ENCODE measurements around the gene TMEM74B. TPM values are rescaled to one million over a fixed set of nuclear protein-coding genes. Genes with fewer than 3 reads are reported as not detected.

Gene TMEM74B
- 1 to 10 TPM; 3.1 to 4.3 TPM for total RNA-seq
- polyA plus RNA-seq (2013, experiment 1 of 2): 6.1 TPM
- polyA plus RNA-seq (2013, experiment 2 of 2): 5.4 TPM
- long read RNA-seq, experiment 1, partial matches to known transcripts: 0 of 1 reads
- long read RNA-seq, experiment 1, other reads (novel, unspliced or antisense): 0 of 1 reads
- long read RNA-seq, experiment 2, partial matches to known transcripts: 0 of 2 reads
- long read RNA-seq, experiment 2, other reads (novel, unspliced or antisense): 2 of 2 reads
- long read RNA-seq, experiment 3: 0 reads
- long read RNA-seq, experiment 4, partial matches to known transcripts: 0 of 2 reads
- long read RNA-seq, experiment 4, other reads (novel, unspliced or antisense): 1 of 2 reads

DNA sequence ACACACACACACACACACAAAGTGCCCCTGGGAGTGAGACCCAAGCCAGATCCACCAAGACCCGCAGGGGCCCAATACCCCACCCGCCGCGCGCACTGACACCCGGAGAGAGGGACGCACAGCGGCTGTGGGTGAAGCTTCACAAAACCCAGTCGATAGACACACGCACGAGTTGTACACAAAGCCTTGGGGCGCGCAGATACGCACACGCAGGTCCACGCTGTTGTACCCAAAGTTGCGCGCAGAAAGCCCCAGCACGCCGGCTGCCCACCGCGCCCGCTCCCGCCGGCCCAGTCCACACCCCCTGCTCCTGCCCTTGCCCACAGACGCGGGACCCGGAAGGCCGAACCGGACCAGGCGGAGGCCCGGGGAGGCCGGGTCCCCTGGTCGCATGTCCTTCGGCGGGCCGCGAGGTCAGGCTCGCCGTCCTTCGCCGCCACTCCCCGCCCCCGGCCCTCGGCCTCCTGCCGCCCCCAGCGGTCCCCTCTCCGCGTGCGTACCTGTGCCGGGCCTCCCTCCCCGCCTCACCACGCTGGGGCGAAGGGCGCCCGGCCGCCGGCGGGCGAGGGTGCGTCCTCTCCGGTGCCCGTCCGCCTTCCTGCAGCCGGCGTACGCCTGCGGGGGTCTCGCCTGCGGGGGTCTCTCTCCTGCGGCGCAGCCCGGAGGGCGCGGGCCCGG is at the start of gene TMEM74B:
TMEM74B (minus strand) TSS at position 344 of the 678 bp plus-strand sequence. CDS start 1,180 bp downstream, outside the sequence.
- Mint-ChIP-seq H3K9me3 (no peaks in the 10 kb centered on the region), H3K4me1 (no peaks in the 10 kb centered on the region), H3K27me3 (ENCODE audit: insufficient read depth) (peaks cover 44% of the 10 kb centered on the region), H3K27ac (no peak within 1 kb of the TSS), H3K4me3 (peak within 1 kb of the TSS; percentile 62), H3K36me3 (ENCODE audit: low read depth) (peaks cover 3% of the 10 kb centered on the region)
- Histone ChIP-seq H3K27ac (ENCODE audit: low read depth, low read length) (no peak within 1 kb of the TSS), H3K36me3 (ENCODE audit: control insufficient read depth, insufficient read depth, low read length) (no peaks in the 10 kb centered on the region), H3K4me3 (ENCODE audit: low read length) (peak within 1 kb of the TSS; percentile 45), H3K9ac (ENCODE audit: extremely low read depth, low read length, poor library complexity, severe bottlenecking) (no peak within 1 kb of the TSS), H3K27me3 (ENCODE audit: control insufficient read depth, insufficient read depth, low read length, poor library complexity, severe bottlenecking) (peaks cover 38% of the 10 kb centered on the region), H3K4me1 (ENCODE audit: control insufficient read depth, insufficient read depth, low read length) (peaks cover 5% of the 10 kb centered on the region), H3K9me3 (ENCODE audit: control insufficient read depth, low read length) (no peaks in the 10 kb centered on the region)
- 2 to 6% methylated on average over 30 to 76 of the region's 76 CpGs for WGBS, 2 experiments (ENCODE audit: insufficient coverage in 1 of 2, insufficient read length in 1 of 2)
- DNase-seq: peak; percentile 74
- TF ChIP-seq, protein P1, sequence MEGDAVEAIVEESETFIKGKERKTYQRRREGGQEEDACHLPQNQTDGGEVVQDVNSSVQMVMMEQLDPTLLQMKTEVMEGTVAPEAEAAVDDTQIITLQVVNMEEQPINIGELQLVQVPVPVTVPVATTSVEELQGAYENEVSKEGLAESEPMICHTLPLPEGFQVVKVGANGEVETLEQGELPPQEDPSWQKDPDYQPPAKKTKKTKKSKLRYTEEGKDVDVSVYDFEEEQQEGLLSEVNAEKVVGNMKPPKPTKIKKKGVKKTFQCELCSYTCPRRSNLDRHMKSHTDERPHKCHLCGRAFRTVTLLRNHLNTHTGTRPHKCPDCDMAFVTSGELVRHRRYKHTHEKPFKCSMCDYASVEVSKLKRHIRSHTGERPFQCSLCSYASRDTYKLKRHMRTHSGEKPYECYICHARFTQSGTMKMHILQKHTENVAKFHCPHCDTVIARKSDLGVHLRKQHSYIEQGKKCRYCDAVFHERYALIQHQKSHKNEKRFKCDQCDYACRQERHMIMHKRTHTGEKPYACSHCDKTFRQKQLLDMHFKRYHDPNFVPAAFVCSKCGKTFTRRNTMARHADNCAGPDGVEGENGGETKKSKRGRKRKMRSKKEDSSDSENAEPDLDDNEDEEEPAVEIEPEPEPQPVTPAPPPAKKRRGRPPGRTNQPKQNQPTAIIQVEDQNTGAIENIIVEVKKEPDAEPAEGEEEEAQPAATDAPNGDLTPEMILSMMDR (conservative IDR thresholded peaks at IDR 0.05): no peak

DNA sequence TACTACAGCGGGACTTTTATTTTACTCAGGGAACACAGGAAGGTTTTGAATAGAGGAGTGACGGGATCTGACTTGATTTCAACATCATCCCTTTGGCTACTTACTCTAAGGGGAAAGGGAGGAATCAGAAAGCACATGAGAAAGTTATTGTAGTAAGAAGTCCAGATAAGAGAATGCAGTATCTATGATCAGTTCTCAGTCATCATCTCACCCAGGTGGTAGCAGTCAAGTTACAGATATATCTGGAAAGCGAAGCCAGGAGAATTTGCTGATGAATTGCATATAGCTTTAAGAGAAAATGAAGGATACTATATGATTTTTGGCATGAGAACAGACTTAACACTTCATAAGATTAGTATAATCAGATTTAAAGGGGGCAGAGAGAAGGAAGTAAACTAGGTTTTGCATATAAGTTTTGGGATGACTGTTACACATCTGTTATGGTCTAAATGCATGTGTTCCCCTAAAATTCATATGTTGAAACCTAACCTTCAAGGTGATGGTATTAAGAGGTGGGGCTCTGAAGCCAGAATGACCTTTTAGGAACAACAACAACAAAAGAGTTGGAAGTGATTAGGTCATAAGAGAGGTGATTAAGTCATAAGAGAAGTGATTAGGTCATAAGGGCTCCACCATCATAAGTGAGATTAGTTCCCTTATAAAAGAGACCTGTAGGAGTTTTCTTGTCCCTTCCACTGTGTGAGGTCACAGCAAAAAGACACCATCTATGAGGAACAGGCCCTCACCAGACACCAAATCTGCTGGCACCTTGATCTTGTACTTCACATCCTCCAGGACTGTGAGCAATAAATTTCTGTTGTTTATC is 47.7 kb upstream of the TMEM74B start:
- Histone ChIP-seq H3K4me3 (ENCODE audit: low read length) (no peak overlapping the region), H3K4me1 (ENCODE audit: control insufficient read depth, insufficient read depth, low read length) (no peaks in the 10 kb centered on the region), H3K27me3 (ENCODE audit: control insufficient read depth, insufficient read depth, low read length, poor library complexity, severe bottlenecking) (peaks cover 43% of the 10 kb centered on the region), H3K9me3 (ENCODE audit: control insufficient read depth, low read length) (no peaks in the 10 kb centered on the region), H3K9ac (ENCODE audit: extremely low read depth, low read length, poor library complexity, severe bottlenecking) (no peak overlapping the region), H3K27ac (ENCODE audit: low read depth, low read length) (no peak overlapping the region), H3K36me3 (ENCODE audit: control insufficient read depth, insufficient read depth, low read length) (no peaks in the 10 kb centered on the region)
- Mint-ChIP-seq H3K4me1 (no peaks in the 10 kb centered on the region), H3K9me3 (no peaks in the 10 kb centered on the region), H3K36me3 (ENCODE audit: low read depth) (no peaks in the 10 kb centered on the region), H3K27ac (no peak overlapping the region), H3K4me3 (no peak overlapping the region), H3K27me3 (ENCODE audit: insufficient read depth) (peaks cover 36% of the 10 kb centered on the region)
- DNase-seq: no peak
- TF ChIP-seq, protein P1 (conservative IDR thresholded peaks at IDR 0.05): no peak
- WGBS, 2 experiments (ENCODE audit: insufficient coverage in 1 of 2, insufficient read length in 1 of 2): 98 to 100% methylated on average over 3 of the region's 3 CpGs

DNA sequence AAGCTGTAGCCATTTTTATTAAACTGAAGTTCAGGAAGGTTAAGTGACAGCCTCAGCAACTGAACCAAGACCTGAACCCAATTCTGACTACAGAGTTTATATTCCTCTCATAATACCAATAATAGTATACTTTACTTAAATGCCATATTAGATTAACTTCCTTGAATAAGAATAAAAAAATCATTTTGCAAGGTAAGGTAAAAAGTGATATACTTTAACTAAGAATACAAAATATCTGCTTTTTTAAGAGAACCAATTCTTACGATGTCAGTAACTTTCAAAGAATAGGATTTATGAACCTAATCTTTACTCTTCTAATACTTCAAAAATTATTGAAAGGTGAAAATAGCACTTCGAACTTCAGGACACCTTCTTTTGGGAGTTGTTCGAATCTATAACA is 44.8 kb upstream of the TMEM74B start:
- 86 to 93% methylated on average over 2 to 3 of the region's 3 CpGs for WGBS, 2 experiments (ENCODE audit: insufficient coverage in 1 of 2, insufficient read length in 1 of 2)

More for the DNA sequence above, 44.8 kb upstream of the TMEM74B start:
- Mint-ChIP-seq H3K27me3 (ENCODE audit: insufficient read depth) (peaks cover 47% of the 10 kb centered on the region), H3K27ac (no peak overlapping the region), H3K9me3 (no peaks in the 10 kb centered on the region), H3K4me1 (peaks cover 3% of the 10 kb centered on the region), H3K4me3 (no peak overlapping the region), H3K36me3 (ENCODE audit: low read depth) (no peaks in the 10 kb centered on the region)
- Histone ChIP-seq H3K36me3 (ENCODE audit: control insufficient read depth, insufficient read depth, low read length) (no peaks in the 10 kb centered on the region), H3K27me3 (ENCODE audit: control insufficient read depth, insufficient read depth, low read length, poor library complexity, severe bottlenecking) (peaks cover 59% of the 10 kb centered on the region), H3K4me1 (ENCODE audit: control insufficient read depth, insufficient read depth, low read length) (no peaks in the 10 kb centered on the region), H3K4me3 (ENCODE audit: low read length) (no peak overlapping the region), H3K9me3 (ENCODE audit: control insufficient read depth, low read length) (no peaks in the 10 kb centered on the region), H3K9ac (ENCODE audit: extremely low read depth, low read length, poor library complexity, severe bottlenecking) (no peak overlapping the region), H3K27ac (ENCODE audit: low read depth, low read length) (no peak overlapping the region)
- TF ChIP-seq, protein P1 (conservative IDR thresholded peaks at IDR 0.05): no peak
- DNase-seq: no peak
